NOMO-1 treated with DMSO at 0.1 percent for 48 hours (cell line): ENCODE results near the gene ZFYVE21.
"Not testable (repeated sequence)": the region's sequence is repeated elsewhere in the genome, so short reads cannot be mapped to it uniquely, and the experiment has no call there.

Experiments
- DNase-seq: peaks from one replicate; lab custom pipeline; 2025; ENCODE audit not compliant: unreplicated experiment; lab: John Stamatoyannopoulos, UW

ZFYVE21 gene

DNA sequence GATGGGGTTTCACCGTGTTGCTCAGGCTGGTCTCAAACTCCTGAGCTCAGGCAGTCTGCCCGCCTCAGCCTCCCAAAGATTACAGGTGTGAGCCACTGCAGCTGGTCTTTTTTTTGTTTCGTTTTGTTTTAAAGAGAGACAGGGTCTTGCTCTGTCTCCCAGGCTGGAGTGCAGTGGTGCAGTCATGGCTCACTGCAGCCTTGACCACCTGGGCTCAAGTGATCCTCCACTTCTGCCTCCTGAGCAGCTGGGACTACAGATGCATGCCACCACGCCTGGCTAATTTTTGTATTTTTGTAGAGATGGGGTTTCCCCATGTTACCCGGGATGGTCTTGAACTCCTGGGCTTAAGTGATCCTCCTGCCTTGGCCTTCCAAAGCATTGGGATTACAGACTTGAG, 24.0 kb upstream of the ZFYVE21 start:
- not testable (repeated sequence) for DNase-seq

DNA sequence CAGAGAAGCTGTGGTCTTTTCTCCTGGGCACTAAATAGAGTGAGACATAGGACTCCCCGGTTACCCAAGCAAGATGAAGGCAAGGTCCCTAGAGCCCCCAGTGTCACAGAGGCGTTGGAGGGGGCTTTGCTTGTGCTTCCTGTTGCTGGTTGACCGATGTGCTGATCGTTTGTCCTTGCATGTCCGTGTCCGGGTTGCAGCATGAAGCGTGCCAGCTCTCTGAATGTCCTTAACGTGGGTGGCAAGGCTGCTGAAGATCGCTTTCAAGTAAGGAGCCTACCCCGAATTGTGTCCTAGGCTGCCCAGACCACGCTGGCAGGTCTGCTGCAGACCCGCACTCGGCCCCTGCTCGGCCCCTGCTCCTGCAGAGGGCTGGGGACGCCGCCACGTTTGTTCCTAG, 23.5 kb upstream of the ZFYVE21 start:
- DNase-seq: no peak

DNA sequence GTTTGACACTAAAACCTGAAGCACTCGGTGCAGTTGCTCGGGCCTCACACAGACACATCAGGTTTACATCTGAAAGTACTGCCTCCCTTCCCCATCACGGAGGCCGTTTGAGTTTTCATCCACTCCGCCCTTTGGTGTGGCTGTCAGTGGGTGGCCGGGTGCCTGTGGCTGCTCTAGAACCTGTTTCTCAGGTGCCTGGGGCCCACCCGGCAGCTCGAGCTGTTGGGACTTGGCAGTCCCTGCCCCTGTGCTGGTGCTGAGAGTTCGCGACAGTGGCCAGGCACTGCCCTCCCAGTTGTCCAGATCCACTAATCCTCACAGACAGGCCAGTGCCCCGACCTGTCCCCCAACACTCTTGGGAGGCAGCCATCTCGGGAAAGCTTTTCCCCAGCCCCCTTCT, 22.7 kb upstream of the ZFYVE21 start:
- no peak for DNase-seq

DNA sequence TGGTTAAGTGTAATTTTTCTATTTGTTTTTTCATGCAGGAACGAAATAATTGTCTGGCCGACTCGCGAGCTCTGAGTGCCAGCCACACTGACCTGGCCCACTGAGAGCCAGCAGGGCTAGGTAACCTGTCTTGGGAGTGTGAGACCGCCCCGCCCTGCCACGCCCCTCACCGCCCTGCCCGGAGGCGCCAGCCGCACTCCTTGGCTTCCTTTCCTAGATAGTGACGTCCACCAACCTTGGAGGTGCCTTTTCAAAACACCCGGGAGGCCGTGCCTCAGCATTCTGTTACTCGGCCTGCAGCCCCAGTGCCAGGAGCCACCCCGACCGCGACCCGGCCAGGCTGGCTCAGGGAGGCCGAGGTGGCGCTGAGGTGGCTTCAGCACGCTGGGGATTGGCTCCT, 22.1 kb upstream of the ZFYVE21 start:
- no peak for DNase-seq

DNA sequence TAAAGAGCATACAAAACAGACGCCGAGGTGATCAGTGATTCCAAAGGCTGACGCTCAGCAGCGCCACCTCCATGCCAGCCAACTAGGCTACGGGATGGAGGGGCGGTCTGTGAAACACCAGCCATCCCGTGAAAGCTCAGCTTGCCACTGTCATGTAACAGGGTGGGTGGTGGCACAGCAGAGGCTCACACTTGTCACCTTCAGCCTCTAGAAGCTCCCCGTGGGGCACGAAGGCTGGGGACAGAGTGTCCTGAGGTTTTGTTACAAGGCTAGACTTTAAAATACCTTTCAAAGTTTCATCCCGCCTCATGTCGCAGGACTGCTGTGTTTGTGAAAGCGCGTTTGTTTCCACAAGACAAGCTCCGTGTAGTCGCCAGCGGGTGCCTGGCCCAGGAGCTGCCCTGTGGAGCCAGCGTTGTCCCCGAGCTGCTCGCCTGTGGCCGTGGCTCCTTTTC, 21.0 kb upstream of the ZFYVE21 start:
- no peak for DNase-seq

GRCh38 chr14:103695296-103696069, 20.1 kb upstream of the ZFYVE21 start:
- DNase-seq: no peak

- DNase-seq: no peak
These were observed 19.6 kb upstream of the ZFYVE21 start for GRCh38 chr14:103696070-103696402.

DNA sequence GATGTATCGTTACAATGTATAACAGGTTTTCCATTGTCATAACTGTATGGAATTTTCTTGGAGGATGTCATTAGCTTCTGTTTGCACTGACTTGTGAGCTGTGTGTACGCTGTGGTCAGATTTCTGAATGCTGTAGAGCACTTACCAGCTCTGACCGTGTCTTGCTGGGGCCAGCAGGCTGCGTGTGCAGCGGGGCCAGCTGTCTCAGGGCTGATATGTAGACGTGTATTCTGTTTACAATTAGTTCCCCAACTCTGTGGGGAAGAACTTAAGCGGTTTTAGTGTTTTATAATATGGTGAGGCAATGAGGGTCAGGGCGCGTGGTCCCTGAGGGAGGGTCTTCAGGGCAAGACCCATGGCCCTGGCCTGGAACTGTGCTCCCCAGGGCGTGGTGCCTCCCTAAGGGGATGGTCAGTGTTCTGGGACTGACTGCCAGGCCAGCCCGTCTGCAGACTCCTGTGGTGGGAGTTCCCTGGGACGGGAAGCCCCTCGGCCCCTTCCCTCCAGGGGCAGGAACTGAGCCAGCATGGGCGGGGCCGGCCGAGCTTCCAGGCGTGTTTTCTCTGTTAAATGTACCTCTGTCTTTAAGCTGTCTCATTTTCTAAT, 19.0 kb upstream of the ZFYVE21 start:
- DNase-seq: no peak

GRCh38 chr14:103697206-103697602, 18.4 kb upstream of the ZFYVE21 start:
- no peak for DNase-seq

DNA sequence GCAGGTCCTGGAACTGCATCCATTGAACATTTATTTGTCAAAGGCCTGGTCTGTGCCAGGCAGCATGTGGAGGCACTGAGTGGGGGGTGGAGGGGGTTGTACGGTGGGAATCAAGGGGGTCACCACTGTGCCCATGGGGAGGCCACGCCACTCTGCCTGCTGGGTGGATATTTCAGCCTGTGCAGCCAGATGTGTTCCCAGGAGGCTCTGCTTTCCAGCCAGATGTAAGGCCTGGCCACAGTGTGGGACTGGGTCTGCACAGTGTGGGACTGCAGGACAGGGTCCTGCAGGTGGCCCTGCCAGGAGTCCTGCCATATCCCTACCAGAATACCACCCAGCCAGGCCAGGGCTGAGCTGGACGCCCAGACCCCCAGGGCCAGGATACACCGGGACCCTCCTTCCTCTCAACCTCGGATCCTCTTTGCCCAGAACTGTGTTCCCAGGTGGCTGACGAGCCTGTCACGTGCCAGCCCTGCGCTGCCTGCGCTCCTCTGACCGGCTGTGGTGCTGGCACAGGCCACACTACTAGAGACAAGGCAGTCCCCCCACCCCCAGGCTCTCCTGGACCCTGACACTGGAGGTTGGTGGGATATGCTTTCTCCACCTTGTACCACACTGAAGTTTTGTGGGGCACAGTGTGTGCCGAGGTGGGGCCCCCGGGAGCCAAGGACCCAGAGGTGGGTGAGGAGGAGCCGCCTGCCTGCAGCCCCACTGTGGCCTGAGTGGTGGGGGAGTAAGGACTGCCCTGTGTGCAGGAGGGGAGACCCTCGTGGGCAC, 17.8 kb upstream of the ZFYVE21 start:
- no peak for DNase-seq

DNA sequence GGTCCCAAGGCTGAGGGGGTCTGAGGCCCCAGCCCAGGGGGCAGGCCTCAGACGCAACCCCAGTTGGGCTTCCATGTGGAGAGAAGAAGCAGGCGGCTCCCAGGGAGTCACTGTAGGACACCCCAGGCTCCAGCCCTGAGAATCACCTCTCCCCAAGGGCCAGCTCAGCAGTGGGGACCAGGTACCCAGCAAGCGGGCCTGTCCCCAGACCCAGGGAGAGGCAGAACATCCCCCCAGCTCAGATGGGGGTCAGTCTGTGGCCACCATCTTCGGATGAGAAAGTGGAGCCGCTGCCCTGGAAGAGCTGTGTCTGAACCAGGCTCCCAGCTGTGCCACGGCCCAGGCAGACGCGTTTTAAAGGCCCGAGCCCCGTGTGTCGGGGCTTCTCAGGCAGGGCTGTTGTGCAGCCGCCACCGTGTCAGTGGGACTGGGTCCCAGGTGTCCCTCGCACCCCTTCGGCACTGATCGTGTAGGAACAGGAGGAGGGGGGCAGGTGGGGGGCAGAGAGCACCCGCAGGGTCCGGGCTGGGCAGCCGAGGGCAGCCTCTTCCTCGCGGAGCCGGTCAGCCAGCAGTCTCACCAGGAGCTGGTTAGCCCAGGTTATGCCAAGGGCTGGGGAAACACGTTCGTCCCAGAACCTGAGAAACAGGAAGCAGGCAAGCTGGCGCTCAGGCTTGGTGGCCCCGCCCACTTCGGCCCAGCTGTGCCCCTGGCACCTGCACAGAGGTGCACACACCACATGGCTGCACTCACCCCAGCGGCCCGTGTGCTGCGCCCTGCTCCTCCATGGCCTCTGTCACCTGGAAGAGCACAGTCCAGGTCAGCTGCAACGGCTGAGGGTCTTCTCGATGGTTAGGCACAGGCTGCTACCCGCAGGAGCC, 17.0 kb upstream of the ZFYVE21 start:
- no peak for DNase-seq

GRCh38 chr14:103699261-103699661, 16.3 kb upstream of the ZFYVE21 start:
- no peak for DNase-seq

DNA sequence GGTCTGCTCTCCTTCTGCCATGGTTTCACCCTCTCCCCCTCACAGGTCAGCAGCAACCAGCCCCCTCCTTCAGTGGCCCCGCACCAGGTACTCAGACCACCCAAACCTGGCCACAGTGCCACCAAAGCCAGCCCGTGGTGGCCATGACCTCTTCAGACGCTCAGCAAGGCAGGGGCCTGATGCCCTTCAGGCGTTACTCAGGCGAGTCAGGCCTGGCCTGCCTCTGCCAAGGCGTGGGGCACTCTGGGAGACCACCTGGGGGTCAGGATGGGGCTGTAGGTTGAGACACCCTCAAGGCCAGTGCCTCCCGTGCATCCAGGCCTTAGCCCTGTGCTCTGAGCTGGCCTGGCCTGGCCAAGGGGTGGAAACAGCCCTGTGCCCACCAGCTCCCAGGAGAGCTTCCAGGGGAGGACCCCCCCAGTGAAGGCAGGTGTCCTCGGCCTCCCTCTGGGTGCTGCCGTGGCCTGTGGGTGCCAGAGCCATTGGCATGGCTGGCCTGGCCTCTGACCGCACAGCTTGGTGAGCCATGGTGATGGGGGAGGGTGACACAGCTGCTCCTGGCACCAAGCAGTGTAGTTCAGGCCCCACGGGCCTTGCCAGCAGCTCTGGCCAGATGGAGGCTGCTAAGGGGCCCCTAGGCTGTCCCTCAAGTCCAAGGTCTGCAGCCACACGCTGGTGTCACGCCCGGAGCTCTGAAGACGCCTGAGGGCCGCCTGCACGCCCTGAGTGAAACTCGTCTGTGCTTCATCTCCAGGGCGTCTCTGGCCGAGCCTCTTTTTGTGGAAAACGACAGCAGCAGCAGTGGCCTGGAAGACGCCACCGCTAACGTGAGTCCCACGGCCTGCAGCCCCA, 15.5 kb upstream of the ZFYVE21 start:
- DNase-seq: no peak

- no peak for DNase-seq
These were observed 14.7 kb upstream of the ZFYVE21 start for GRCh38 chr14:103700753-103701490.

DNA sequence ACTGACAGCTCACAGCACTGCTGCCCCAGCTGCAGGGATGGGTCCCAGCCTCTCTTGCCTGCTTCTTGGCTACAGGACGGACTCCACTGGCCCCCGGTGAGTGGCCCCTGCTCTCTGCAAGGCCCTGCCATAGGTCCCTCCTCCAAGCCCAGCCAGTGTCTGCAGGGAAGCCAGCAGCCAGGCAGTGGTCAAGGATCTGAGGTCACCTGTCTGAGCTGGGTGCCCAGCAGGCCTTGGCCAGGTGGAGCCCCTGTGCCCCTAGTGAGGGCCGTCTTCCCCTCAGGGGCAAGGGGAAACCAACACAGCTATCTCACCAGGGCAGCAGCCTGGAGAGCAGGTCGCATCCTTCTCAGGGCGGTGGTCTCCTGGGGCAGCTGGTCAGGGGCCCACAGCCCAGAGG, 13.5 kb upstream of the ZFYVE21 start:
- no peak for DNase-seq

- DNase-seq: no peak
These were observed 12.8 kb upstream of the ZFYVE21 start for GRCh38 chr14:103702497-103703432.

GRCh38 chr14:103703433-103704385, 11.9 kb upstream of the ZFYVE21 start:
- DNase-seq: no peak
